H9 (cell line): ENCODE measurements around the gene ZFYVE27. TPM values are rescaled to one million over a fixed set of nuclear protein-coding genes. Genes with fewer than 3 reads are reported as not detected.

Experiments used
- DNase-seq: peaks from one replicate; pipeline ENCODE4 v3.0.0-alpha.2; 2017
- H2AFZ ChIP-seq: one replicate; pipeline ENCODE4 v1.6.1; 2013; ENCODE audit warnings: mild to moderate bottlenecking, low read length, control low read depth, moderate library complexity
- H2AK5ac ChIP-seq: 2 replicates; pipeline ENCODE4 v1.6.1; 2013; ENCODE audit warnings: low read length, control low read depth, mixed read lengths; ENCODE audit not compliant: insufficient read length
- H2BK120ac ChIP-seq: one replicate; pipeline ENCODE4 v1.6.1; 2013; ENCODE audit warnings: low read depth, mild to moderate bottlenecking, low read length, control low read depth, inconsistent platforms; ENCODE audit not compliant: poor library complexity, severe bottlenecking
- H2BK12ac ChIP-seq: 2 replicates; pipeline ENCODE4 v1.6.1; 2013; ENCODE audit warnings: low read length, control low read depth, mixed read lengths, low read depth; ENCODE audit not compliant: insufficient read length
- H2BK15ac ChIP-seq: 2 replicates; pipeline ENCODE4 v1.6.1; 2013; ENCODE audit warnings: low read depth, low read length, control low read depth
- H2BK20ac ChIP-seq: one replicate; pipeline ENCODE4 v1.6.1; 2013; ENCODE audit warnings: low read depth, mild to moderate bottlenecking, low read length, control low read depth, inconsistent platforms; ENCODE audit not compliant: poor library complexity, severe bottlenecking
- H2BK5ac ChIP-seq: 2 replicates; pipeline ENCODE4 v1.6.1; 2013; ENCODE audit warnings: low read length, control low read depth, mixed read lengths; ENCODE audit not compliant: insufficient read length
- H3K14ac ChIP-seq: 2 replicates; pipeline ENCODE4 v1.6.1; 2013; ENCODE audit warnings: low read length, control low read depth; ENCODE audit not compliant: insufficient read depth
- H3K18ac ChIP-seq: 2 replicates; pipeline ENCODE4 v1.6.1; 2013; ENCODE audit warnings: low read depth, mild to moderate bottlenecking, mixed read lengths, low read length, control low read depth; ENCODE audit not compliant: insufficient read length
- H3K23ac ChIP-seq: 2 replicates; pipeline ENCODE4 v1.6.1; 2013; ENCODE audit warnings: low read length, control low read depth, mixed read lengths, low read depth; ENCODE audit not compliant: insufficient read length
- H3K23me2 ChIP-seq: 2 replicates; pipeline ENCODE4 v1.6.1; 2013; ENCODE audit warnings: low read depth, mild to moderate bottlenecking, mixed read lengths, low read length, control low read depth; ENCODE audit not compliant: insufficient read length, poor library complexity, severe bottlenecking
- H3K27ac ChIP-seq: 2 replicates; pipeline ENCODE4 v1.5.1; 2013; ENCODE audit warnings: low read length, control low read depth, mixed read lengths, low read depth; ENCODE audit not compliant: insufficient read length
- H3K27me3 ChIP-seq: 2 replicates; pipeline ENCODE4 v1.6.1; 2013; ENCODE audit warnings: low read length, control low read depth, inconsistent platforms; ENCODE audit not compliant: insufficient read depth
- H3K4ac ChIP-seq: 2 replicates; pipeline ENCODE4 v1.6.1; 2013; ENCODE audit warnings: low read depth, mild to moderate bottlenecking, control low read depth, inconsistent platforms, low read length, moderate library complexity
- H3K4me1 ChIP-seq: 2 replicates; pipeline ENCODE4 v1.6.1; 2013; ENCODE audit warnings: low read length, control low read depth, inconsistent platforms; ENCODE audit not compliant: insufficient read depth
- H3K4me2 ChIP-seq: 2 replicates; pipeline ENCODE4 v1.6.1; 2013; ENCODE audit warnings: low read length, control low read depth, mixed read lengths; ENCODE audit not compliant: insufficient read length, insufficient read depth
- H3K56ac ChIP-seq: 2 replicates; pipeline ENCODE4 v1.6.1; 2013; ENCODE audit warnings: low read depth, mild to moderate bottlenecking, mixed read lengths, low read length, control low read depth; ENCODE audit not compliant: insufficient read length
- H3K79me1 ChIP-seq: 2 replicates; pipeline ENCODE4 v1.6.1; 2013; ENCODE audit warnings: low read depth, mild to moderate bottlenecking, moderate library complexity, low read length, control low read depth, inconsistent platforms; ENCODE audit not compliant: insufficient read depth, poor library complexity, severe bottlenecking
- H3K79me2 ChIP-seq: 2 replicates; pipeline ENCODE4 v1.6.1; 2013; ENCODE audit warnings: low read length, control low read depth, inconsistent platforms; ENCODE audit not compliant: insufficient read depth
- H3K9ac ChIP-seq: 2 replicates; pipeline ENCODE4 v1.6.1; 2013; ENCODE audit warnings: low read length, control low read depth, mixed read lengths; ENCODE audit not compliant: insufficient read length; ENCODE audit errors: extremely low read depth
- H3K9me3 ChIP-seq: one replicate; pipeline ENCODE4 v1.6.1; 2013; ENCODE audit warnings: low read depth, low read length, inconsistent platforms; ENCODE audit not compliant: control insufficient read depth
- H3T11ph ChIP-seq: one replicate; pipeline ENCODE4 v1.6.1; 2013; ENCODE audit warnings: mild to moderate bottlenecking, low read length, control low read depth, inconsistent platforms
- H4K20me1 ChIP-seq: one replicate; pipeline ENCODE4 v1.6.1; 2013; ENCODE audit not compliant: control insufficient read depth, insufficient read length, insufficient read depth
- H4K5ac ChIP-seq: 2 replicates; pipeline ENCODE4 v1.6.1; 2013; ENCODE audit warnings: low read depth, mild to moderate bottlenecking, mixed read lengths, low read length, control low read depth; ENCODE audit not compliant: insufficient read length
- H4K8ac ChIP-seq: replicated peaks from 2 replicates; pipeline ENCODE4 v1.6.1; 2013; ENCODE audit warnings: low read length, control low read depth, mixed read lengths, low read depth; ENCODE audit not compliant: insufficient read length
- H4K91ac ChIP-seq: 2 replicates; pipeline ENCODE4 v1.6.1; 2013; ENCODE audit warnings: low read depth, mild to moderate bottlenecking, moderate library complexity, mixed read lengths, low read length, control low read depth; ENCODE audit not compliant: insufficient read length
- H3K27ac Mint-ChIP-seq, 3 experiments: 2 replicates in 2 of 3; 3 replicates in 1 of 3; pipeline ENCODE4 v1.8.0; 2020 to 2021; ENCODE audit warnings: mixed read lengths in 3 of 3, mild to moderate bottlenecking in 1 of 3, moderate library complexity in 1 of 3
- H3K27me3 Mint-ChIP-seq: 2 replicates; pipeline ENCODE4 v1.8.0; 2021; ENCODE audit warnings: low read depth, mild to moderate bottlenecking, moderate library complexity, mixed read lengths
- H3K36me3 Mint-ChIP-seq, 3 experiments: 2 replicates in 2 of 3; 3 replicates in 1 of 3; pipeline ENCODE4 v1.8.0; 2020 to 2021; ENCODE audit warnings: low read depth in 3 of 3, mixed read lengths in 3 of 3; ENCODE audit not compliant: insufficient read depth in 1 of 3
- H3K4me1 Mint-ChIP-seq, 2 experiments: 2 replicates each; pipeline ENCODE4 v1.8.0; 2020; ENCODE audit warnings: mixed read lengths in 2 of 2
- H3K4me3 Mint-ChIP-seq, 2 experiments: 2 replicates in 1 of 2; 3 replicates in 1 of 2; pipeline ENCODE4 v1.8.0; 2020 to 2021; ENCODE audit warnings: mild to moderate bottlenecking in 2 of 2, mixed read lengths in 2 of 2, moderate library complexity in 1 of 2
- H3K9me3 Mint-ChIP-seq, 2 experiments: 2 replicates in 1 of 2; 3 replicates in 1 of 2; pipeline ENCODE4 v1.8.0; 2020; ENCODE audit warnings: mild to moderate bottlenecking in 2 of 2, mixed read lengths in 2 of 2, moderate library complexity in 1 of 2
- WGBS: extraction: QIAGEN DNeasy Blood & Tissue Kit; methylation state at CpG from one replicate; pipeline ENCODE4 v1.1.7; 2013; ENCODE audit warnings: missing lambda C conversion rate, low lambda C conversion rate, mixed read lengths; ENCODE audit not compliant: insufficient read length; ENCODE audit errors: extremely low coverage; 5-methylcytosine and 5-hydroxymethylcytosine counted together
- total RNA-seq: library from RNA; stranded (reverse); gene quantifications from 2 replicates; pipeline ENCODE4 v1.2.1, GENCODE V29; 2021
- TF ChIP-seq, protein P1 (sequence below): fragments of 200-600 bp; sonication (generic); conservative IDR thresholded peaks from 3 replicates; pipeline ENCODE4 v1.8.0; 2021; ENCODE audit warnings: antibody characterized with exemption, mild to moderate bottlenecking

The ZFYVE27 gene
- total RNA-seq, 1 experiment from 2014 or later = 33.2 TPM

DNA sequence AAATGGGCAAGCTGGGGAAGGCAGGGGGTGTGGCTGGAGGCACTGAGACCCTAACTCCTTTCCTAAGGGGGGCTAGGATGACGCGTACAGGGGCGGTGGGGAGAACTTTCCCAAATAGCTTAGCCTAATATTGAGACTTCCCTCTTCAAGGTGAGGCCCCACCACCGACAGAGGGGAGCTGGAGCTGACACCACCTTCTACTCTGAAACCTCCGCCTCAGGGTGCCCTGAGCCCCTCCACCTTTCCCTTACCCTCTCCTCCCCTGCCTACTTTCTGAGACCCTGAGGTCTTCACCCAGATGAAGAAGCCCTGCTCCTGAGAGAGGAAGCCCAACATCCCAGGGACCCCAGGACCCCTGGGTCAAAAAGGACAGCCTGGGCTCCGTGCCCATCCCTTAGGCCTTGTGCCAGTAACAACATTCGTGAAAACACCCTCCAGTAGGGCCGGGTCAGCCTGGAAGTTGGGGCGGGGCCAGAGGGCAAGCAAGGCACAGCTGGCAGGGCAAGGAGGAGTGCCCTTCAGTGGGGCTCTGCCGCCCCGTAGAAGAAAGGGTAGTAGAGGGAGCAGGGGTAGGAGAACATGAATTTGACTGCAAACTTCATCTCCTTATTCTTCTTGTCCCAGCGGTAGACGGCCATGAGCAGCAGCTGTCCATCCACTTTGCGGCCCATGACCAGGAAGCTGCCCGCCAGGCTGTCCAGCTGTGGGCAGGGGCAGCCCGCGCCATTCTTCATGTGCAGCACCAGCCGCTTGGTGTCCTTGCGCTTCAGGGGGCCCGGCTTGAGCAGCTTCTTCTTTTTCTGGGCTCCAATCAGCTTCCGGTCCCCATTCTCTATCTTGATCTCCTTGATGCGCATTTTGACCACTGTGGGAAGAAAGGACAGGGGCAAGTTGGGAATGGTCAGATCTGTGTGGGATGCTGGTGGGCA is 30.3 kb downstream of the ZFYVE27 start:
- Mint-ChIP-seq H3K4me1 (peaks cover 29 to 38% of the 10 kb centered on the region in 2 experiments), H3K27me3 (peaks cover 45% of the 10 kb centered on the region), H3K27ac (no peak overlapping the region), H3K9me3 (peaks cover 0 to 2% of the 10 kb centered on the region in 2 experiments; a peak in 1 of 5 replicates), H3K36me3 (no peaks in the 10 kb centered on the region; a peak in 1 of 7 replicates), H3K4me3 (no peak overlapping the region)
- Histone ChIP-seq H3K14ac (no peak overlapping the region; the same call in 1 of the 2 replicates), H3K56ac (no peak overlapping the region), H3K79me1 (no peaks in the 10 kb centered on the region), H3K23ac (no peak overlapping the region), H3K4ac (no peak overlapping the region), H4K20me1 (peaks cover 2% of the 10 kb centered on the region), H2BK5ac (no peak overlapping the region), H3K18ac (no peak overlapping the region), H2BK120ac (no peak overlapping the region), H4K91ac (no peak overlapping the region), H3K27me3 (peaks cover 13% of the 10 kb centered on the region; the same call in 1 of the 2 replicates), H3K9me3 (no peaks in the 10 kb centered on the region), H3K4me1 (no peaks in the 10 kb centered on the region), H2BK20ac (no peak overlapping the region), H2BK12ac (no peak overlapping the region), H2AK5ac (no peak overlapping the region), H3K9ac (no peak overlapping the region), H3K4me2 (no peak overlapping the region), H4K8ac (no peak overlapping the region), H3K27ac (no peak overlapping the region), H4K5ac (no peak overlapping the region), H3K23me2 (peaks cover 9% of the 10 kb centered on the region), H3K79me2 (no peaks in the 10 kb centered on the region), H2AFZ (no peak overlapping the region), H3T11ph (no peak overlapping the region), H2BK15ac (no peak overlapping the region)
- TF ChIP-seq, protein P1, sequence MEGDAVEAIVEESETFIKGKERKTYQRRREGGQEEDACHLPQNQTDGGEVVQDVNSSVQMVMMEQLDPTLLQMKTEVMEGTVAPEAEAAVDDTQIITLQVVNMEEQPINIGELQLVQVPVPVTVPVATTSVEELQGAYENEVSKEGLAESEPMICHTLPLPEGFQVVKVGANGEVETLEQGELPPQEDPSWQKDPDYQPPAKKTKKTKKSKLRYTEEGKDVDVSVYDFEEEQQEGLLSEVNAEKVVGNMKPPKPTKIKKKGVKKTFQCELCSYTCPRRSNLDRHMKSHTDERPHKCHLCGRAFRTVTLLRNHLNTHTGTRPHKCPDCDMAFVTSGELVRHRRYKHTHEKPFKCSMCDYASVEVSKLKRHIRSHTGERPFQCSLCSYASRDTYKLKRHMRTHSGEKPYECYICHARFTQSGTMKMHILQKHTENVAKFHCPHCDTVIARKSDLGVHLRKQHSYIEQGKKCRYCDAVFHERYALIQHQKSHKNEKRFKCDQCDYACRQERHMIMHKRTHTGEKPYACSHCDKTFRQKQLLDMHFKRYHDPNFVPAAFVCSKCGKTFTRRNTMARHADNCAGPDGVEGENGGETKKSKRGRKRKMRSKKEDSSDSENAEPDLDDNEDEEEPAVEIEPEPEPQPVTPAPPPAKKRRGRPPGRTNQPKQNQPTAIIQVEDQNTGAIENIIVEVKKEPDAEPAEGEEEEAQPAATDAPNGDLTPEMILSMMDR = no peak
- no CpG with 5 or more reads among the region's 22 CpGs for WGBS
- DNase-seq = no peak
